Adipocyte (in vitro differentiated cells): ENCODE data around the gene PRR29.
"Not testable (repeated sequence)": the region's sequence is repeated elsewhere in the genome, so short reads cannot be mapped to it uniquely, and the experiment has no call there.

Source experiments
- DNase-seq: peaks from one replicate; pipeline ENCODE4 v3.0.0-alpha.2; 2015; ENCODE audit warnings: low read depth
- H3K27me3 ChIP-seq: replicated peaks from 2 replicates; pipeline ENCODE4 v1.7.0; 2013; ENCODE audit warnings: mild to moderate bottlenecking, low read length, moderate library complexity; ENCODE audit not compliant: control insufficient read depth, insufficient read depth
- H3K36me3 ChIP-seq: 2 replicates; pipeline ENCODE4 v1.7.0; 2013; ENCODE audit warnings: low read length, mild to moderate bottlenecking, moderate library complexity; ENCODE audit not compliant: control insufficient read depth, insufficient read depth, severe bottlenecking
- H3K4me1 ChIP-seq: 2 replicates; pipeline ENCODE4 v1.7.0; 2013; ENCODE audit warnings: mild to moderate bottlenecking, low read length, moderate library complexity; ENCODE audit not compliant: control insufficient read depth, insufficient read depth
- H3K4me3 ChIP-seq: 2 replicates; pipeline ENCODE4 v1.7.0; 2013; ENCODE audit warnings: mild to moderate bottlenecking, low read length, moderate library complexity
- H3K9ac ChIP-seq: 2 replicates; pipeline ENCODE4 v1.7.0; 2013; ENCODE audit warnings: mild to moderate bottlenecking, low read length, moderate library complexity
- H3K9me3 ChIP-seq: 2 replicates; pipeline ENCODE4 v1.7.0; 2013; ENCODE audit warnings: mild to moderate bottlenecking, low read length, moderate library complexity; ENCODE audit not compliant: control insufficient read depth

PRR29 gene

GRCh38 chr17:64007089-64007837 lies 9.1 kb downstream of the PRR29 start:
- Histone ChIP-seq H3K4me3 (peak overlapping the region; percentile 63), H3K4me1 (peaks cover 51% of the 10 kb centered on the region)
- H3K9ac ChIP-seq, DNase-seq, H3K9me3 ChIP-seq, H3K36me3 ChIP-seq, H3K27me3 ChIP-seq: not testable (repeated sequence)

DNA sequence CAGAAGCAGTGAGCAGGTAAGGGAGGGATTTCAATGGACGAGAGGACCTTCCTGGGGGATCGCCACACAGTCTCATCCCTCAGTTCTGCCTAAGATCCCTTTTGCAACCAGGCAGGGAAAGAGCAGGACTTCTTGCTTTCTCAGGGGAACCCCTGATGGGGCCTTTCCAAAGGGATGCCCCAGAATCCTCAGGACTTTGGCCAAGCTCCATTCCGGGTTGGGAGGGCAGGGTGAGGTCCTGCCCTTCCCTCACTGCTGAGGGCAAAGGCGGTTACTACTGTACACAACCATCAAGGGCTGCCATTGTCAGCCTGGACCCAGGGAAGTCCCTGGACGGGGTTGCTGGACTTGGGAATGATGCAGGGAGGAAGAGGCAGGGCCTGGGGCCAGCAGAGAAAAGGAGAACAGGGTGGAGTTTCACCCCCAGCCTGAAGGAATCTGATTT lies 9.7 kb downstream of the PRR29 start:
- Histone ChIP-seq H3K27me3 (no peaks in the 10 kb centered on the region), H3K9me3 (no peaks in the 10 kb centered on the region), H3K4me3 (peak overlapping the region; percentile 11), H3K9ac (no peak overlapping the region), H3K36me3 (no peaks in the 10 kb centered on the region), H3K4me1 (peaks cover 49% of the 10 kb centered on the region)
- DNase-seq = no peak

- no peaks in the 10 kb centered on the region for H3K27me3 ChIP-seq
- H3K9ac ChIP-seq = no peak overlapping the region
- no peaks in the 10 kb centered on the region for H3K9me3 ChIP-seq
- H3K36me3 ChIP-seq = no peaks in the 10 kb centered on the region
- no peak for DNase-seq
- peaks cover 49% of the 10 kb centered on the region for H3K4me1 ChIP-seq
- H3K4me3 ChIP-seq = no peak overlapping the region
Measured at GRCh38 chr17:64008346-64008745, 10.2 kb downstream of the PRR29 start.

DNA sequence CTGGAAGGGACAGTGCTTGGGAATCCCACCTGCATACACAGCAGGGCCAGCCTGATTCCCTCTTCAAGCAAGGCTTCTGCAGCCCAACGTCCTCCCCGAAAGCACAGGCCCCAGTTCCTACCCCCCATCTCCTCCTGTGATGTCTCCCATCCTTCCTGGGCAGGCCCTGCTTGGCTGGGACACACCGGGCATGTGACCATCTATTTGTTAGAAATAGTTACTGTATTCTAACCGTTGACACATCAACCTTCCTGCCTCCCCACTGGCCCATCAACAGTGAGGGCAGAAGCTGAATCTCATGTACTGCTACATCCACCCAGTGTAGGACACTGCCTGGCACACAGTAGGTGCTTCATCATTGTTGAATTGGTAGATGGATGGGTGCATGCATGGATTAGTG lies 10.7 kb downstream of the PRR29 start:
- H3K4me3 ChIP-seq = no peak overlapping the region
- no peaks in the 10 kb centered on the region for H3K36me3 ChIP-seq
- no peaks in the 10 kb centered on the region for H3K9me3 ChIP-seq
- no peak for DNase-seq
- peak overlapping the region; percentile 55 for H3K9ac ChIP-seq
- no peaks in the 10 kb centered on the region for H3K27me3 ChIP-seq
- peaks cover 49% of the 10 kb centered on the region for H3K4me1 ChIP-seq

DNA sequence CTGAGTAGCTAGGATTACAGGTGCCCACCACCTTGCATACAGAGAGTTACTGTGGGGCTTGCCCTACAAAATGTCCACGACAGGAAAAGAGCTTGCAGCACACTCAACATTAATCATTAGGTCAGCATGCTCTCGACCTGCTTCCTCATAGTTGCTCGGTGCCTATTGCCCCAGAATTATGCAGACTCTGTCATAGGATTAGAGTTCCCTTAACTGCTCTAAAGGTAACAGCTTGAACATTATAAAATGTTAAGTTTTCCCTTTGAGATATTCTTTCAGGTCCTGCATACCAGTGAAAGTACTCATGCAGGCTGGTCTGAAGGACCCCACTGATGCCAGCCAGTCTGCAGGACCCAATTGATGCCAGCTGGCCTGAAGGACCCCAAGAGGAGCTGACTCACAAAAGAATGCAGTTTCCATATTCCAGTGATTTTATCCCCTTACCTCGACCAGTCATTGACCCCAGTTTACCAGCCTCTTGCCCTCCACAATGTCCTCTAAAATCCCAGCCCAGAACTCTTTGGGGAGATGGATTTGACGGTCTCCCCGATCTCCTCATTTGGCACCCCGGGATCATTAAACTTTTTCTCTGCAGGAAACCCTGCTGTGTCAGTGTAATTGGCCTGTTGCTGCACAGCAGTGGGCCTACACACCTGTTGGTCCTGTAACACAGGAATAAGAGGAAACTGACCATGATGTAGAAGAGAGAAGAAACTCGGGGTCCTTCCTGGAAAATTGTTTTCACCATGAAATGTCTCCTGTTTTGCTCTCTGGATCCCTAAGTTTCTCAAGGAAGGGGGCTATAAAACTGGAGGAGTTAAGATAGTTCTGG lies 11.6 kb downstream of the PRR29 start:
- H3K27me3 ChIP-seq = no peaks in the 10 kb centered on the region
- DNase-seq = no peak

GRCh38 chr17:64015447-64015846 lies 17.3 kb downstream of the PRR29 start:
- Histone ChIP-seq H3K36me3 (no peaks in the 10 kb centered on the region), H3K4me3 (no peak overlapping the region), H3K9me3 (no peaks in the 10 kb centered on the region), H3K27me3 (no peaks in the 10 kb centered on the region), H3K4me1 (peaks cover 9% of the 10 kb centered on the region), H3K9ac (no peak overlapping the region)
- DNase-seq = no peak

More for the DNA sequence above, 11.6 kb downstream of the PRR29 start:
- no peaks in the 10 kb centered on the region for H3K9me3 ChIP-seq
- no peaks in the 10 kb centered on the region for H3K36me3 ChIP-seq
- peaks cover 51% of the 10 kb centered on the region for H3K4me1 ChIP-seq
- peak overlapping the region; percentile 63 for H3K9ac ChIP-seq
- peak overlapping the region; percentile 20 for H3K4me3 ChIP-seq

DNA sequence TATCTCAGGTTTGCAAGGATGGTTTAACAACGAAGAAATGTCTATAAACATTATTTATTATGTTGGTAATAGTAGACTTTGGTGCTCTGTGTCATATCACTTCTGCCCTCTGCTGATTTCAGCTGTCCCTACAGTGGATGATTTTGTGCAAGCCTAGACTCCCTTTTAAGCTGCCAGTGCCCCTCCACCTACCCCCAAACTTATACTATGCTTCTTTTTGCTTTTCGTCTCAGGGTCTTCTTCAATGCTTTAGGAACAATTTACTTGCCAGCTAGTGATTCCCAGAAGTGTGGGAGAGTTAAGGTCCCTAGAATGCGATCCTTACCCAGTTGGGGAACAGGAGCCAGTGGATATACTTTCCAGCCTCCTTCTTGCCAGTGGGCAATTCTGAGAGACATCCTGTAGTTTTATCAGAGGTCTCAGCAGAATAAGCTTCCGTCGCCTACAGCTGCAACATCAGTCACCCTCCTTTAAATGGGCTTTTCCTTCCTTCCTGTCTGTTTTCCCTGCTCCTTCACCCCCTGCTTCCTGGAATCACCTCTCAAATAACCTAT lies 18.2 kb downstream of the PRR29 start:
- Histone ChIP-seq H3K36me3 (no peaks in the 10 kb centered on the region), H3K4me3 (no peak overlapping the region), H3K4me1 (peaks cover 9% of the 10 kb centered on the region), H3K9ac (no peak overlapping the region), H3K27me3 (no peaks in the 10 kb centered on the region), H3K9me3 (no peaks in the 10 kb centered on the region)
- DNase-seq = no peak

DNA sequence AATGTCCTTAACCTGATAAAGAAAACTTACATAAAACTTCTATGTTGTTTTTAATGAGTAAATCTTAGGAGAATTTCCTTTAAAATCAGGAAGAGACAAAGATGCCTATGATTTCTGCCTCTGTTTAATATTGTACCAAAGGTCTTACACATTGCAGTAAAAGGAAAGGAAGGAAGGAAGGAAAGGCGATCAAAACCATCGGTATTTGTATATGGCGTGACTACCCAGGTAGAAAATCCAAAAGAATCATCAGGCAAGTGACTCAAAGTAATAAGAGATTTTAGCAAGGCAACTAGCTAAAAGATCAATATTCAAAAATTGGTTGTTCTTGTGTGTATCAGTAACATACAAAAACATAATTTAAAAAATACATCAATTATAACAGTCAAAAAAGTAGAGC lies 18.8 kb downstream of the PRR29 start:
- no peaks in the 10 kb centered on the region for H3K27me3 ChIP-seq
- H3K9me3 ChIP-seq = no peaks in the 10 kb centered on the region
- DNase-seq = no peak
- H3K9ac ChIP-seq = no peak overlapping the region
- no peaks in the 10 kb centered on the region for H3K36me3 ChIP-seq
- peaks cover 9% of the 10 kb centered on the region for H3K4me1 ChIP-seq
- H3K4me3 ChIP-seq = no peak overlapping the region

- no peak for DNase-seq
- Histone ChIP-seq H3K4me3 (no peak overlapping the region), H3K4me1 (peaks cover 9% of the 10 kb centered on the region), H3K36me3 (no peaks in the 10 kb centered on the region), H3K9ac (no peak overlapping the region), H3K9me3 (no peaks in the 10 kb centered on the region), H3K27me3 (no peaks in the 10 kb centered on the region)
Measured at GRCh38 chr17:64017381-64017980, 19.3 kb downstream of the PRR29 start.

DNA sequence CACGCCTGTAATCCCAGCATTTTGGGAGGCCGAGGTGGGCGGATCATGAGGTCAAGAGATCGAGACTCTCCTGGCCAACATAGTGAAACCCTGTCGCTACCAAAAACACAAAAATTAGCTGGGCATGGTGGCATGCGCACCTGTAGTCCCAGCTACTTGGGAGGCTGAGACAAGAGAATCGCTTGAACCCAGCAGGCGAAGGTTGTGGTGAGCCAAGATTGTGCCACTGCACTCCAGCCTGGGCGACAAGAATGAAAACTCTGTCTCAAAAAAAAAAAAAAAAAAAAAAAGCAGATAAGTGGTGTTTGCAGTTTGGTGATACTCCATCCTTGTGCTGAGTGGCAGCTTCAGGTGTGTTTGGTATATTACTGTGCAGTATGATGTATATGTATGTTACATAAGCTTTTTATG lies 21.4 kb downstream of the PRR29 start:
- H3K9me3 ChIP-seq, DNase-seq, H3K36me3 ChIP-seq, H3K4me3 ChIP-seq, H3K9ac ChIP-seq, H3K27me3 ChIP-seq, H3K4me1 ChIP-seq: not testable (repeated sequence)
